C4-2B (cell line): Measurements from ENCODE around the gene TSPYL2.

ENCODE experiments used
- H3K27ac ChIP-seq: fragments of 450-650 bp; 2 replicates; pipeline ENCODE4 v1.5.1; 2017
- ZFX ChIP-seq: fragments of 450-650 bp; IDR thresholded peaks from 2 replicates; pipeline ENCODE4 v1.6.1; 2017
- TF ChIP-seq, protein P1 (sequence below): fragments of 450-650 bp; conservative IDR thresholded peaks from 2 replicates; pipeline ENCODE4 v1.5.1; 2017; ENCODE audit warnings: mild to moderate bottlenecking

Gene TSPYL2

DNA sequence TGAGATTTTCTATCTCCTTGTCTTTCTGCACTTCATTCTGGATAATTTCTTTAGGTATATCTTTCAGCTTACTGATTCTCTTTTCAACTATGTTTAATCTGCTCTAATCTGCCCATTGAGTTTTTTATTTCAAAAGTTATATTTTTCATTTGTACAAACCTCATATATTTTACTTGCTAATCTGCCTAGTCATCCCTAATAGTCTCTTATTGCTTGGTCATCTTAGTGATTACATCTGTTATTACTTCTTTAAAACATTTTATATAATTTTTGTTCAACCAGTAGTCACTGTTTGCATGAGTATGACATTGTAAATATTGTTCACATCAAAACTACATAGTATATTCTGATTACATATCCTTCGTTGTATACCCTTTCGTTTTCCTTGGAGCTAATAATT, 44.2 kb downstream of the TSPYL2 start:
- TF ChIP-seq, protein P1, sequence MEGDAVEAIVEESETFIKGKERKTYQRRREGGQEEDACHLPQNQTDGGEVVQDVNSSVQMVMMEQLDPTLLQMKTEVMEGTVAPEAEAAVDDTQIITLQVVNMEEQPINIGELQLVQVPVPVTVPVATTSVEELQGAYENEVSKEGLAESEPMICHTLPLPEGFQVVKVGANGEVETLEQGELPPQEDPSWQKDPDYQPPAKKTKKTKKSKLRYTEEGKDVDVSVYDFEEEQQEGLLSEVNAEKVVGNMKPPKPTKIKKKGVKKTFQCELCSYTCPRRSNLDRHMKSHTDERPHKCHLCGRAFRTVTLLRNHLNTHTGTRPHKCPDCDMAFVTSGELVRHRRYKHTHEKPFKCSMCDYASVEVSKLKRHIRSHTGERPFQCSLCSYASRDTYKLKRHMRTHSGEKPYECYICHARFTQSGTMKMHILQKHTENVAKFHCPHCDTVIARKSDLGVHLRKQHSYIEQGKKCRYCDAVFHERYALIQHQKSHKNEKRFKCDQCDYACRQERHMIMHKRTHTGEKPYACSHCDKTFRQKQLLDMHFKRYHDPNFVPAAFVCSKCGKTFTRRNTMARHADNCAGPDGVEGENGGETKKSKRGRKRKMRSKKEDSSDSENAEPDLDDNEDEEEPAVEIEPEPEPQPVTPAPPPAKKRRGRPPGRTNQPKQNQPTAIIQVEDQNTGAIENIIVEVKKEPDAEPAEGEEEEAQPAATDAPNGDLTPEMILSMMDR, result no peak
- TF ChIP-seq ZFX, result no peak
- no peak overlapping the region for H3K27ac ChIP-seq

DNA sequence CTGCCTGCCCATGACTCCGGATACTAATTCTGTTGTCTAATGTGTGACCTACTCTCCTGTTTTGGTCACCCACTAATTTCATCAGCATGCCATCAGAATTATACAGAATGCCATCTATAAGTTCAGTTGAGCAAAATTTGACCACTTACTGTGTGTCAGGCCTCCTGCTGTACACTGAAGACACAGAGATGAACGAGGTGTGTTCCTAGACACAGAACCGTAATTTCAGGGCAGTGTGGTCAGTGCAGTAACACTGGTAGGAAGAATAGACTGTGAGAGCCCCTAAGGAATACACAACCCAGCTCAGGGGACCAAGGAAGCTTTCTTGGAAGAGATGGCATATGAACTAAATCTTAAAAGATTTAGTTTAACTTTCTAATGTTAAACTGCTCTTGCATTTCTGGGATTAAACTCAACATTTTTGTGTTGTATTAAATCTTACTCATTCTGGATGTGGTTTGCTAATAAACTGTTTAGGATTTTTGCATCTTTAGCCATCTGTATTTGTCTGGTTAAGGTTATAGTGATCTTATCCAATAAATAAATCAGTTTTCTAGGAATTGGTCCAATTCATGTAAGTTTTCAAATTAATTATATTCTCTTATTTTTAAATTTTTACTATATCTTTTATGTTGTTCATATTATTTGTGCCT, 46.1 kb downstream of the TSPYL2 start:
- TF ChIP-seq, protein P1, result no peak
- TF ChIP-seq ZFX, result no peak
- H3K27ac ChIP-seq, result no peak overlapping the region

DNA sequence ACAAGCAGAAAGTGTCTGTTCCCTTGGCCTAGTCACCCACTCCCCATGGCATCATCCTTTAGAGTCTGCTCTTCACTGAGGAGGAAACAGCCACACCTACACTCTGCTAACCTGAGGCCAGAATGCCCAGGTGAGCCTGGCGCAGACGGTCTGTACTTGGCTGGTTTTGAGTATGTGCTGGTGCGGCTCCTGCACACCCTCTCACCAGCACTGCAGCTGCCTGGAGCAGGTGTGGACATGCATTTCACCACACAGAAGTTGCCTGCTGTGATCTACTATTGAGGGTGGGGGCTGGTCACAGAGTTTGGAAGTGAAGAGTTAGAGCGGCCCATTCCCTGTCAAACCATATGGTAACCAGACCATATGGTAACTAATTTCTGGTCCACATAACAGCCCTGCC, 51.2 kb downstream of the TSPYL2 start:
- TF ChIP-seq ZFX, result no peak
- TF ChIP-seq, protein P1, result no peak
- no peak overlapping the region for H3K27ac ChIP-seq

DNA sequence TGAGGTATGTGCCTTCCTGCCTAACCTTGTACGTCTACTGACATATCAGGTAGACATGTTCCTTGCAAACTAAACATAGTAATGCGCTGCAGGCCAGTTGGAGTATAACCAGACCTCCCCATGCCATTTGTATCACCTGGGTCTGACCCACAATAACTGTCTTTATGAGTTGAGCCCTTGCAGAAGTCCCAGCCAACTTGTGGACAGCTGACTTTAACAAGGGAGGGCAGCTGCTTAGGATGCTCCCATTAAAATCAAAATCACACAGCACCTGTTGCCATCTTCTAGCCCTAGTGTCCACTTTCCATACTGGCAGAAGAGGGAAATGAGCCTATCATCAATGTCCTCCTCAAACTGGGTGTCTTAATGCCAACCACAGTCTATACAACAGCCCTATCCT, 53.4 kb downstream of the TSPYL2 start:
- TF ChIP-seq, protein P1, result no peak
- TF ChIP-seq ZFX, result no peak
- no peak overlapping the region; the same call in 1 of the 2 replicates for H3K27ac ChIP-seq
